ENCODE measurements around the gene IFTAP.

IFTAP gene

GRCh38 chr11:36598051-36598450, 3.7 kb downstream of the IFTAP start, which contains the start of gene RAG2:
Gene RAG2 (minus strand): TSS chr11:36598236. CDS start chr11:36594168, 4,068 bp downstream.
- no peak for DNase-seq (ENCODE audit: low read depth)

DNA sequence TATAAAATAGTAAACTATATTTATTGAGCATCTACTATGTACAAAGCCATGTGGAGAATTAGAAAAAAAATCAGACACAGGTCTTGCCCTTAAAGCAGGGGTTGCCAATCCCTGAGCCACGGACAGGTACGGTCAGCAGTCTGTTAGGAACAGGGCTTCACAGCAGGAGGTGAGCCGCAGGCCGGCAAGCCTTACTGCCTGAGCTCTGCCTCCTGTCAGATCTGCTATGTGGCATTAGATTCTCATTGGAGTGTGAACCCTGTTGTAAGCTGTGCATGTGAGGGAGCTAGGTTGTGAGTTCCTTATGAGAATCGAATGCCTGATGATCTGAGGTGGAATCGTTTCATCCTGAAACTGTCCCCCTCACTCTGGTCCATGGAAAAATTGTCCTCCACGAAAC, 5.9 kb downstream of the IFTAP start:
- DNase-seq (ENCODE audit: low read depth): no peak

- no peak for DNase-seq (ENCODE audit: low read depth)
Observed at GRCh38 chr11:36601155-36601554, 6.9 kb downstream of the IFTAP start.

- DNase-seq (ENCODE audit: low read depth): no peak
Observed at GRCh38 chr11:36602135-36602534, 7.8 kb downstream of the IFTAP start.

GRCh38 chr11:36605221-36606216, 11.2 kb downstream of the IFTAP start:
- DNase-seq (ENCODE audit: low read depth): no peak

DNA sequence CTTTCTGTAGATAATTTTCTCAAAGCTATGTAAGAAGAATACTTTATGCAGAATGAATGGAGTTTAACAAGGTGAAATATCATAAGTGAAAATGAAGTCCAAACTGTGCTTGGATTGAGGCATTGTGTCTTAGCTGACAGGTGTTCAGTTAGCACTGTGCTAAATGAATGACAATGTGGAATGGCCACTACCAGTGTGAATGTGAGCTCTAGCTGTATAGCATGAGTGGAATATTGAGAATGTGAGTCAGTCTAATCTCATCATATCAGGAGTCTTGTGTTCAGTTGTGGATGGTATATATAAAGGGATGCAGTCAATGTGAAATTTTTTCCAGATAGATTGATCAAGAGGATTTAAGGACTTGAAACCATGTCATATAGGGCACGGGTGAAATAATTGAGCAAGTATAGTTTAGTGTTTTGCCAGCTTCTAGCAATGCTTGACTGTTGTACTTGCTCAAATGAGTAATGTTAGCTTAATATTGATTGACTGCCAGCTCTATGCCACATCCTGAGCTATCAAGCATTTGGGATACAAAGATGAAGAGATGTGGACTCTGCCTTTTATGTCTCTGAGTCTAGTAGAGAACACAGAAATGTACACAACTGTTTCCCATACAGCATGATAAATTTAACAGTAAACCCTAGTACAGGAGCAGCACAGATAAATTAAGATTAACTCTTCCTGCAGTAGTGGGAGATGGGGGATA, 14.3 kb downstream of the IFTAP start:
- no peak for DNase-seq (ENCODE audit: low read depth)

DNA sequence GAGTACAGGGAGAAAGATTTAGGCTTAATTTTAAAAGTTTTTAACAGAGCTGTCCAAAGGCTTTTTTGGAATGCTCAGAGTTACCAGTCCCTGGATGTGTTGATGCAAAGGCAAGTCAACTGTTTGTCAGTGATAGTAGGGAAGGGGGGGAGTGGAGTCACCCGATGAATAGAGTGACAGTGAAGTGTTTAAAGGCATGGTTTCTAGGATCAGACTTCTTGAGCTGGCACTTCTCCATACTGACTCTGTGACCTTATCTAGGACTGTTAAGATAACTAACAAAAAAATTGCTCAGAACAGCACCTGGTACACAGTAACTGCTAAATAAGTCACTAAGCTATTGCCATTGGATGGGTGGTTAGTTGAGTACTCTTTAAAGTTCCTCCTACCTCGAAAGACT, 15.1 kb downstream of the IFTAP start:
- DNase-seq (ENCODE audit: low read depth): no peak

- no peak for DNase-seq (ENCODE audit: low read depth)
Observed at GRCh38 chr11:36615826-36616225, 21.5 kb downstream of the IFTAP start.

GRCh38 chr11:36617543-36618362, 23.5 kb downstream of the IFTAP start:
- no peak for DNase-seq (ENCODE audit: low read depth)

GRCh38 chr11:36618363-36619047, 24.2 kb downstream of the IFTAP start:
- no peak for DNase-seq (ENCODE audit: low read depth)

DNA sequence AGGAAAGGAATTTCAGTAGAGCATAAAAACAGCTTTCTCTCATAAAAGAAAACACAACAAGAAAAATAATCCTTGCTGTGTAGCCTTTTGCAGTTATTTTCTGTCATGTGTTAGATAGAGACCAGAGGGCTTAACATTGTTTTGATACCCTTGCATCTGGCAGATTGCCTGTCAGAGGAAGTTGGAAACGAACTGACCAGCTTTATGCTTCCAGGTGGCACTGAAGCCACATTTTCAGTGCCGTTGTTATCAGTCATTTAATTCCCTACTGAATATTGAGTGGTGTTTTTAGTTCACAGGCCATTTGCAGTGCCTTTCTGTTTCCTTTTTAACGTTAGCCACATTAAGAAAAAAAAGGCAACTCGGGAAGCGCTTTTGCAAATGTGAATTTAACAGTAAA, 25.2 kb downstream of the IFTAP start:
- DNase-seq (ENCODE audit: low read depth): no peak

- no peak for DNase-seq (ENCODE audit: low read depth)
Observed at GRCh38 chr11:36620246-36620645, 25.9 kb downstream of the IFTAP start.

- no peak for DNase-seq (ENCODE audit: low read depth)
Observed at GRCh38 chr11:36622431-36623136, 28.3 kb downstream of the IFTAP start.

- no peak for DNase-seq (ENCODE audit: low read depth)
Observed at GRCh38 chr11:36623494-36623893, 29.2 kb downstream of the IFTAP start.

GRCh38 chr11:36627006-36627405, 32.7 kb downstream of the IFTAP start:
- DNase-seq (ENCODE audit: low read depth): no peak

DNA sequence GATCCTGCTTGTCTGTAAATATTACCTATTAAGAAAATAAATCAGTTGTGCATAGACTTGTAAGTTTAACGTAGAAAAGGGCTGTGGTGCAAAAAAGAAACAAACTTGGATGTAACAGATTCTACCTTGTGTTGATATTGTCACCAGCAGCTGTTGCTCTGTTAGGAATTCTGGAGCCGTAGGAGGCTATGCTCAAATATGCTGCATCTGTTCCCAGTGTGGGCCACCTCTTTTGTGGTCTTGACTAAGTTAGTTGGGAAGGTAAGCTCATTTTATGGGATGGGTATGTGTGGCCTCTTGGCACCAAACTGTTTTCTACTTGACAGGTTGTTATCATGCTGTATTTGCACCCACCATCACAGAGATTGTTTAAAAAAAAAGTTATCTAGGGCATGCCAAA, 33.2 kb downstream of the IFTAP start:
- DNase-seq (ENCODE audit: low read depth): no peak

GRCh38 chr11:36628141-36628540, 33.8 kb downstream of the IFTAP start:
- no peak for DNase-seq (ENCODE audit: low read depth)

DNA sequence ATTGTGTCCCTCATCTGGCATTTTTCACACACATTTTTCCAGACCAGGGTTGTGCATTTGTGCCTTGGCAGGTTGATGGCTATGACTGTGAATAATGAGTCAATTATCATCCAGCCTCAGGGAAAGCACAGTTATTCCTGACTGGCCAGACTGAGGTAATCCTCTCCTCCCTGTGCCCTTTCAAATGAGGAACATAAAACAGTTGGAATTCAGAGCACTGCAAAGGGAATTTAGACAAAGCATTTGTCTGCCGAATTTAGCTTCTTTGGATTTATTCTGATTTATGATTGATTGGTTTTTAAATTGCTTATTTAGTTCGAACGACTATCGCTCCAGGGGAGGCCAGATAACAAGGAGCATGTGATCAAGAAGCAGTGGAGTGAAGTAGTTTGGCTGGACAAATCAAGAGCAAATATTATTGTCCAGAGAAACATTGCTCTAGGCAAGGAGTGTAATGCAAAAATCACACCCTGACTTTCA, 34.5 kb downstream of the IFTAP start:
- DNase-seq (ENCODE audit: low read depth): no peak

- no peak for DNase-seq (ENCODE audit: low read depth)
Observed at GRCh38 chr11:36631774-36632173, 37.5 kb downstream of the IFTAP start.

GRCh38 chr11:36635066-36635862, 41.0 kb downstream of the IFTAP start:
- no peak for DNase-seq (ENCODE audit: low read depth)

Measured in GM04504 (cell line).